SK-N-SH treated with all-trans-retinoic acid at 6 μM for 48 hours (cell line): ENCODE data around the gene MEPCE.

Experiments used
- ATAC-seq: fragments of 200-7000 bp; cut with Tn5 transposase; 3 replicates; pipeline ENCODE4 v1.9.1; 2020; ENCODE audit warnings: mild to moderate bottlenecking, moderate library complexity
- ARNTL ChIP-seq: fragments of 450-650 bp; formaldehyde crosslinking; IDR thresholded peaks from 2 replicates; pipeline ENCODE4 v1.5.0; 2020; ENCODE audit warnings: low read depth, mild to moderate bottlenecking, moderate library complexity, borderline replicate concordance
- BACH2 ChIP-seq: fragments of 250-450 bp; sonication (Bioruptor Pico); IDR thresholded peaks from 2 replicates; pipeline ENCODE4 v1.9.0; 2021; ENCODE audit warnings: mild to moderate bottlenecking, borderline replicate concordance
- CSDC2 ChIP-seq: fragments of 250-450 bp; sonication (Bioruptor Pico); IDR thresholded peaks from 2 replicates; pipeline ENCODE4 v1.5.0; 2020; ENCODE audit warnings: mild to moderate bottlenecking, moderate library complexity
- ESRRG ChIP-seq: fragments of 250-450 bp; sonication (Bioruptor Pico); IDR thresholded peaks from 2 replicates; pipeline ENCODE4 v1.6.1; 2021; ENCODE audit warnings: mild to moderate bottlenecking
- ISL1 ChIP-seq: fragments of 250-450 bp; sonication (Bioruptor Pico); IDR thresholded peaks from 2 replicates; pipeline ENCODE4 v2.1.2; 2022; ENCODE audit warnings: mild to moderate bottlenecking, moderate library complexity
- OSR1 ChIP-seq: fragments of 250-450 bp; sonication (Bioruptor Pico); IDR thresholded peaks from 2 replicates; pipeline ENCODE4 v1.8.0; 2022; ENCODE audit warnings: moderate library complexity, mild to moderate bottlenecking, inconsistent platforms
- PPARA ChIP-seq: fragments of 250-450 bp; sonication (Bioruptor Pico); IDR thresholded peaks from 2 replicates; pipeline ENCODE4 v1.5.0; 2020; ENCODE audit warnings: mild to moderate bottlenecking, borderline replicate concordance
- SNAI2 ChIP-seq: fragments of 250-450 bp; sonication (Bioruptor Pico); IDR thresholded peaks from 2 replicates; pipeline ENCODE4 v1.5.0; 2020; ENCODE audit warnings: mild to moderate bottlenecking, moderate library complexity
- TOX ChIP-seq: fragments of 250-450 bp; sonication (Bioruptor Pico); IDR thresholded peaks from 2 replicates; pipeline ENCODE4 v1.8.0; 2021; ENCODE audit warnings: mild to moderate bottlenecking, moderate library complexity, borderline replicate concordance
- ZC3H10 ChIP-seq: fragments of 250-450 bp; sonication (Bioruptor Pico); IDR thresholded peaks from 2 replicates; pipeline ENCODE4 v1.5.1; 2021; ENCODE audit warnings: mild to moderate bottlenecking, moderate library complexity
- ZFP3 ChIP-seq: fragments of 250-450 bp; sonication (Bioruptor Pico); IDR thresholded peaks from 2 replicates; pipeline ENCODE4 v1.5.0; 2020; ENCODE audit warnings: mild to moderate bottlenecking, moderate library complexity
- ZFP30 ChIP-seq: fragments of 450-650 bp; formaldehyde crosslinking; IDR thresholded peaks from 2 replicates; pipeline ENCODE4 v1.5.0; 2022; ENCODE audit warnings: mild to moderate bottlenecking, moderate library complexity
- ZNF565 ChIP-seq: fragments of 450-650 bp; formaldehyde crosslinking; conservative IDR thresholded peaks from 2 replicates; pipeline ENCODE4 v1.5.0; 2020; ENCODE audit warnings: low read depth, mild to moderate bottlenecking, moderate library complexity
- ZNF70 ChIP-seq: fragments of 450-650 bp; formaldehyde crosslinking; IDR thresholded peaks from 2 replicates; pipeline ENCODE4 v1.5.0; 2020; ENCODE audit warnings: mild to moderate bottlenecking, moderate library complexity
- ZNF8 ChIP-seq: fragments of 450-650 bp; formaldehyde crosslinking; IDR thresholded peaks from 2 replicates; pipeline ENCODE4 v1.5.0; 2020; ENCODE audit warnings: mild to moderate bottlenecking, moderate library complexity
- TF ChIP-seq, protein P1 (sequence below): fragments of 250-450 bp; sonication (Bioruptor Pico); IDR thresholded peaks from 2 replicates; pipeline ENCODE4 v1.8.0; 2021; ENCODE audit warnings: low read depth, mild to moderate bottlenecking, moderate library complexity, borderline replicate concordance
- TF ChIP-seq, protein P2 (sequence below): fragments of 250-450 bp; sonication (Bioruptor Pico); IDR thresholded peaks from 2 replicates; pipeline ENCODE4 v1.8.0; 2020; ENCODE audit warnings: mild to moderate bottlenecking, moderate library complexity, borderline replicate concordance
- TF ChIP-seq, protein P3 (sequence below): fragments of 250-450 bp; sonication (Bioruptor Pico); IDR thresholded peaks from 2 replicates; pipeline ENCODE4 v1.5.1; 2021; ENCODE audit warnings: mild to moderate bottlenecking, moderate library complexity
- TF ChIP-seq, protein P4 (sequence below): fragments of 250-450 bp; sonication (Bioruptor Pico); IDR thresholded peaks from 2 replicates; pipeline ENCODE4 v1.5.1; 2020; ENCODE audit warnings: low read depth, mild to moderate bottlenecking, moderate library complexity

MEPCE gene

DNA sequence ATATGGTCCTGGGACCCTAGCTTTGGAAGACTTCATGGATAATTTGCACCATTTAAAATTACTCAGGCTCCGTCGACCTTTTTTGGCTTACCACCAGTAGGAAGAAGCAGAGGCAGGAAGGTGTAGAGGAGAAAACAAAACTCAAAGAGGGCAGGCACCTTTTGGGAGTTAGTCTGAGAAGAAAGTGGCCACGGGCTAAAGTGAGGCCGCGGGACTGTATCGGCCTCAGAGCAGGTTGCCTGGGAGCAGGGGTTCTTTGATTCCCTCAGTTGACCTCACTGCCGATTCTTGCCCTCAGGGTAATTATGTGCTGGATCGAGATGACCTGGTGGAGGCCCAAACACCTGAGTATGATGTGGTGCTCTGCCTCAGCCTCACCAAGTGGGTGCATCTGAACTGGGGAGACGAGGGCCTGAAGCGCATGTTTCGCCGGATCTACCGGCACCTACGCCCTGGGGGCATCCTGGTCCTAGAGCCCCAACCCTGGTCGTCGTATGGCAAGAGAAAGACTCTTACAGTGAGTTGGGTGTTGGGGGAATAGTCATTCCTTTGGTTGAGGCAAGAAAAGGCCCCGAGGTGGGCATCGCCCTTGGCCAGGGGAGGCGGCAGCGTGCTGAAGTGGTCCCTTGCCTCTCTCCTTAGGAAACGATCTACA lies 3.1 kb downstream of the MEPCE start:
- TF ChIP-seq ARNTL, result no peak
- no peak for TF ChIP-seq ZNF8 (CRISPR knock-in tag)
- no peak for TF ChIP-seq ZNF565 (CRISPR knock-in tag)
- no peak for ATAC-seq

DNA sequence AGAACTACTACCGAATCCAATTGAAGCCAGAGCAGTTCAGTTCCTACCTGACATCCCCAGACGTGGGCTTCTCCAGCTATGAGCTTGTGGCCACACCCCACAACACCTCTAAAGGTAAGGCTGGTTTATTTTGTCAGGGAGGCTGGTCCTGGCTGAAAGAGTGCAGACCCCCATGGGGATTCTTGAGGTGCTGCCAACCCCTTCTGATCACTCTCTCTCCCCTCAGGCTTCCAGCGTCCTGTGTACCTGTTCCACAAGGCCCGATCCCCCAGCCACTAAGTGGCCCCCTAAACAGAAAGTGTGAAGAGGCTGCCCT lies 3.6 kb downstream of the MEPCE start:
- ATAC-seq, result no peak
- TF ChIP-seq ISL1 (CRISPR knock-in tag) (no peak), ZNF565 (CRISPR knock-in tag) (no peak), BACH2 (CRISPR knock-in tag) (no peak), ESRRG (CRISPR knock-in tag) (no peak), PPARA (no peak)
- TF ChIP-seq, protein P1, sequence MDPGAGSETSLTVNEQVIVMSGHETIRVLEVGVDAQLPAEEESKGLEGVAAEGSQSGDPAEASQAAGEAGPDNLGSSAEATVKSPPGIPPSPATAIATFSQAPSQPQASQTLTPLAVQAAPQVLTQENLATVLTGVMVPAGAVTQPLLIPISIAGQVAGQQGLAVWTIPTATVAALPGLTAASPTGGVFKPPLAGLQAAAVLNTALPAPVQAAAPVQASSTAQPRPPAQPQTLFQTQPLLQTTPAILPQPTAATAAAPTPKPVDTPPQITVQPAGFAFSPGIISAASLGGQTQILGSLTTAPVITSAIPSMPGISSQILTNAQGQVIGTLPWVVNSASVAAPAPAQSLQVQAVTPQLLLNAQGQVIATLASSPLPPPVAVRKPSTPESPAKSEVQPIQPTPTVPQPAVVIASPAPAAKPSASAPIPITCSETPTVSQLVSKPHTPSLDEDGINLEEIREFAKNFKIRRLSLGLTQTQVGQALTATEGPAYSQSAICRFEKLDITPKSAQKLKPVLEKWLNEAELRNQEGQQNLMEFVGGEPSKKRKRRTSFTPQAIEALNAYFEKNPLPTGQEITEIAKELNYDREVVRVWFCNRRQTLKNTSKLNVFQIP (CRISPR knock-in tag), result no peak

DNA sequence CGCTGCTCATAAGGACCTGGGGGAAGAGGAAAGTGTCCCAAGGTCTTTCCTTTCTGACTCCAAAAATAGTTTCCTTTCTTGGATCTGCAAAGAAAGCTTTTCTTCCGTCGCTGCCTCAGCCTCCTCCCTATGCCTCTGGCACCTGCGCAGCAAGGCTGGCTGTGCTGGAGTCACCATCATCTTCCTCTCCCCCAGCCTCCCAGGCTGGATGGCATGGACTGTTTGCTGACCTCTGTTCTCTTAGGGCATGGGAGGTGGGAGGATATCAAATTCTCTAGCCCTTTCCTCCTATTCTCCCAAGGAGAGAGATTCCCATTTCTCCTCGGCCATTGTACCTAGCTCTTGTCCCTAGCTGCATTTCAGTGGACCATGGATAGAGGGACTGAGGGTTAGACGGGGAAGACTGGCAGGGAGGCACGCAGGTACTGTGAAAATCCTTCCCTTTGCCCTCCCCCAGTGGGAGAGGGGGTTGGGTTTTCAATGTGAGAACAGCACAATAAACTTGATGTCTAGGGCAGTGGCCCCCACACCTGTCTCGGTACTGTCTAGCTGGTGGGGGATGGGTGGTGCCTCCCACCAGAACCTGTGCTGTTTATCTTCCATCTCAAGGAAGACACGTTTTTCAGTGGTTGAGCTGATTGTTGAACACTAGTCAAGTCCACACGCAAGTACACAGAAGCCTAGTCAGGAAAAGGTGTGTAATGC lies 4.1 kb downstream of the MEPCE start:
- TF ChIP-seq ZFP30 (CRISPR knock-in tag), result no peak
- TF ChIP-seq, protein P2, sequence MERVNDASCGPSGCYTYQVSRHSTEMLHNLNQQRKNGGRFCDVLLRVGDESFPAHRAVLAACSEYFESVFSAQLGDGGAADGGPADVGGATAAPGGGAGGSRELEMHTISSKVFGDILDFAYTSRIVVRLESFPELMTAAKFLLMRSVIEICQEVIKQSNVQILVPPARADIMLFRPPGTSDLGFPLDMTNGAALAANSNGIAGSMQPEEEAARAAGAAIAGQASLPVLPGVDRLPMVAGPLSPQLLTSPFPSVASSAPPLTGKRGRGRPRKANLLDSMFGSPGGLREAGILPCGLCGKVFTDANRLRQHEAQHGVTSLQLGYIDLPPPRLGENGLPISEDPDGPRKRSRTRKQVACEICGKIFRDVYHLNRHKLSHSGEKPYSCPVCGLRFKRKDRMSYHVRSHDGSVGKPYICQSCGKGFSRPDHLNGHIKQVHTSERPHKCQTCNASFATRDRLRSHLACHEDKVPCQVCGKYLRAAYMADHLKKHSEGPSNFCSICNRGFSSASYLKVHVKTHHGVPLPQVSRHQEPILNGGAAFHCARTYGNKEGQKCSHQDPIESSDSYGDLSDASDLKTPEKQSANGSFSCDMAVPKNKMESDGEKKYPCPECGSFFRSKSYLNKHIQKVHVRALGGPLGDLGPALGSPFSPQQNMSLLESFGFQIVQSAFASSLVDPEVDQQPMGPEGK (CRISPR knock-in tag), result no peak
- TF ChIP-seq CSDC2, result no peak
- TF ChIP-seq, protein P1 (CRISPR knock-in tag), result no peak
- TF ChIP-seq SNAI2 (CRISPR knock-in tag), result no peak
- TF ChIP-seq, protein P3, sequence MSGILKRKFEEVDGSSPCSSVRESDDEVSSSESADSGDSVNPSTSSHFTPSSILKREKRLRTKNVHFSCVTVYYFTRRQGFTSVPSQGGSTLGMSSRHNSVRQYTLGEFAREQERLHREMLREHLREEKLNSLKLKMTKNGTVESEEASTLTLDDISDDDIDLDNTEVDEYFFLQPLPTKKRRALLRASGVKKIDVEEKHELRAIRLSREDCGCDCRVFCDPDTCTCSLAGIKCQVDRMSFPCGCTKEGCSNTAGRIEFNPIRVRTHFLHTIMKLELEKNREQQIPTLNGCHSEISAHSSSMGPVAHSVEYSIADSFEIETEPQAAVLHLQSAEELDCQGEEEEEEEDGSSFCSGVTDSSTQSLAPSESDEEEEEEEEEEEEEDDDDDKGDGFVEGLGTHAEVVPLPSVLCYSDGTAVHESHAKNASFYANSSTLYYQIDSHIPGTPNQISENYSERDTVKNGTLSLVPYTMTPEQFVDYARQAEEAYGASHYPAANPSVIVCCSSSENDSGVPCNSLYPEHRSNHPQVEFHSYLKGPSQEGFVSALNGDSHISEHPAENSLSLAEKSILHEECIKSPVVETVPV, result no peak
- TF ChIP-seq ARNTL, result no peak
- no peak for TF ChIP-seq TOX (CRISPR knock-in tag)
- no peak for TF ChIP-seq ZNF565 (CRISPR knock-in tag)
- TF ChIP-seq BACH2 (CRISPR knock-in tag), result no peak
- no peak for TF ChIP-seq ZNF70
- TF ChIP-seq, protein P4, sequence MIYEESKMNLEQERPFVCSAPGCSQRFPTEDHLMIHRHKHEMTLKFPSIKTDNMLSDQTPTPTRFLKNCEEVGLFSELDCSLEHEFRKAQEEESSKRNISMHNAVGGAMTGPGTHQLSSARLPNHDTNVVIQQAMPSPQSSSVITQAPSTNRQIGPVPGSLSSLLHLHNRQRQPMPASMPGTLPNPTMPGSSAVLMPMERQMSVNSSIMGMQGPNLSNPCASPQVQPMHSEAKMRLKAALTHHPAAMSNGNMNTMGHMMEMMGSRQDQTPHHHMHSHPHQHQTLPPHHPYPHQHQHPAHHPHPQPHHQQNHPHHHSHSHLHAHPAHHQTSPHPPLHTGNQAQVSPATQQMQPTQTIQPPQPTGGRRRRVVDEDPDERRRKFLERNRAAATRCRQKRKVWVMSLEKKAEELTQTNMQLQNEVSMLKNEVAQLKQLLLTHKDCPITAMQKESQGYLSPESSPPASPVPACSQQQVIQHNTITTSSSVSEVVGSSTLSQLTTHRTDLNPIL (CRISPR knock-in tag), result no peak
- TF ChIP-seq ESRRG (CRISPR knock-in tag), result no peak
- no peak for TF ChIP-seq ISL1 (CRISPR knock-in tag)
- no peak for TF ChIP-seq PPARA
- no peak for TF ChIP-seq ZFP3
- TF ChIP-seq ZC3H10 (CRISPR knock-in tag), result no peak
- TF ChIP-seq OSR1 (CRISPR knock-in tag), result no peak
- no peak for TF ChIP-seq ZNF8 (CRISPR knock-in tag)
- no peak for ATAC-seq
